Stimulated activated CD4-positive, alpha-beta T cell treated with anti-CD3 and anti-CD28 coated beads, Interleukin-4, amount 100 ng/mL, for 48 hours (primary cell): ENCODE results near the gene FANCC.
A peak's percentile ranks its signal among the peaks of the same experiment; 100 is the strongest.

ENCODE experiments used
- DNase-seq, 2 donors: peaks; one replicate each; pipeline ENCODE4 v3.0.0-alpha.2; 2020; ENCODE audit warnings: low read depth in 2 of 2

FANCC gene

GRCh38 chr9:95147452-95148207 is 169.9 kb downstream of the FANCC start:
- DNase-seq: no peak

- no peak for DNase-seq
These were observed 173.6 kb downstream of the FANCC start for GRCh38 chr9:95143591-95144561.

- no peak for DNase-seq
These were observed 174.8 kb downstream of the FANCC start for GRCh38 chr9:95142728-95143127.

- no peak for DNase-seq
These were observed 175.2 kb downstream of the FANCC start for GRCh38 chr9:95142315-95142714.

- DNase-seq: no peak
These were observed 176.7 kb downstream of the FANCC start for GRCh38 chr9:95140821-95141220.

- DNase-seq: no peak
These were observed 178.4 kb downstream of the FANCC start for GRCh38 chr9:95139126-95139525.

- DNase-seq: no peak
These were observed 179.0 kb downstream of the FANCC start for GRCh38 chr9:95138474-95138873.

- no peak for DNase-seq
These were observed 179.8 kb downstream of the FANCC start for GRCh38 chr9:95137587-95138145.

GRCh38 chr9:95135756-95136155 is 181.8 kb downstream of the FANCC start:
- no peak for DNase-seq

- DNase-seq: no peak
These were observed 183.0 kb downstream of the FANCC start for GRCh38 chr9:95134457-95134881.

- no peak for DNase-seq
These were observed 184.2 kb downstream of the FANCC start for GRCh38 chr9:95133325-95133705.

GRCh38 chr9:95132366-95133324 is 184.9 kb downstream of the FANCC start:
- no peak for DNase-seq

- peak; percentile 32 to 36 for DNase-seq
These were observed 186.2 kb downstream of the FANCC start for GRCh38 chr9:95131023-95131943.

GRCh38 chr9:95130484-95130883 is 187.0 kb downstream of the FANCC start:
- DNase-seq: no peak

GRCh38 chr9:95129476-95130291 is 187.8 kb downstream of the FANCC start:
- DNase-seq: no peak

- no peak for DNase-seq
These were observed 189.4 kb downstream of the FANCC start for GRCh38 chr9:95128177-95128524.

GRCh38 chr9:95127249-95128176 is 190.0 kb downstream of the FANCC start:
- peak; percentile 68 to 71 for DNase-seq

GRCh38 chr9:95126739-95127138 is 190.8 kb downstream of the FANCC start:
- no peak for DNase-seq
